OCI-LY1 (cell line): ENCODE data around the gene FOS.

Source experiments
- H2AFZ ChIP-seq: fragments of 200-600 bp; sonication (generic), shearing (Covaris generic); 2 replicates; pipeline ENCODE4 v1.6.0; 2014; ENCODE audit warnings: antibody characterized with exemption, mild to moderate bottlenecking, low read length
- H3F3A ChIP-seq: fragments of 200-600 bp; sonication (generic), shearing (Covaris generic); 2 replicates; pipeline ENCODE4 v1.6.0; 2014; ENCODE audit warnings: mild to moderate bottlenecking, antibody characterized with exemption, low read length, moderate library complexity; ENCODE audit not compliant: insufficient read depth
- H3K27ac ChIP-seq: fragments of 200-600 bp; sonication (generic); 2 replicates; pipeline ENCODE4 v1.5.1; 2014; ENCODE audit warnings: low read length, mixed run types, mild to moderate bottlenecking, low read depth; ENCODE audit not compliant: poor library complexity, severe bottlenecking
- H3K27me3 ChIP-seq: fragments of 200-600 bp; sonication (generic); 2 replicates; pipeline ENCODE4 v1.6.0; 2014; ENCODE audit warnings: antibody characterized with exemption, mild to moderate bottlenecking, low read length, moderate library complexity; ENCODE audit not compliant: insufficient read depth
- H3K36me3 ChIP-seq: fragments of 200-600 bp; sonication (generic); 2 replicates; pipeline ENCODE4 v1.6.1; 2014; ENCODE audit warnings: mild to moderate bottlenecking, antibody characterized with exemption, low read length, moderate library complexity, mixed read lengths; ENCODE audit not compliant: insufficient read depth
- H3K4me1 ChIP-seq: fragments of 200-600 bp; sonication (generic); 2 replicates; pipeline ENCODE4 v1.5.1; 2014; ENCODE audit warnings: mild to moderate bottlenecking, low read length, moderate library complexity; ENCODE audit not compliant: insufficient read depth, severe bottlenecking
- H3K4me2 ChIP-seq: fragments of 200-600 bp; sonication (generic), shearing (Covaris generic); 2 replicates; pipeline ENCODE4 v1.6.1; 2014; ENCODE audit warnings: low read length
- H3K4me3 ChIP-seq: fragments of 200-600 bp; sonication (generic); 2 replicates; pipeline ENCODE4 v1.5.1; 2014; ENCODE audit warnings: low read length, low read depth, mild to moderate bottlenecking, mixed read lengths; ENCODE audit not compliant: poor library complexity, severe bottlenecking
- H3K79me2 ChIP-seq: fragments of 200-600 bp; shearing (Covaris generic); 2 replicates; pipeline ENCODE4 v1.6.1; 2016; ENCODE audit warnings: mixed run types, low read length, mixed read lengths; ENCODE audit not compliant: insufficient read depth
- H3K9ac ChIP-seq: fragments of 200-600 bp; sonication (generic), shearing (Covaris generic); 2 replicates; pipeline ENCODE4 v1.6.1; 2014; ENCODE audit warnings: mild to moderate bottlenecking, low read length, mixed read lengths
- H3K9me2 ChIP-seq: fragments of 200-600 bp; sonication (generic), shearing (Covaris generic); 2 replicates; pipeline ENCODE4 v1.6.1; 2014; ENCODE audit warnings: low read depth, mild to moderate bottlenecking, low read length, mixed read lengths
- H3K9me3 ChIP-seq: fragments of 200-600 bp; shearing (Covaris generic); 2 replicates; pipeline ENCODE4 v1.6.1; 2014; ENCODE audit warnings: low read length, mixed read lengths
- H4K20me1 ChIP-seq: fragments of 200-600 bp; sonication (generic), shearing (Covaris generic); 2 replicates; pipeline ENCODE4 v1.6.0; 2016; ENCODE audit warnings: mild to moderate bottlenecking, low read length; ENCODE audit not compliant: insufficient read depth
- CTCF ChIP-seq: fragments of 200-600 bp; sonication (generic), shearing (Covaris generic); IDR thresholded peaks from 2 replicates; pipeline ENCODE4 v1.5.1; 2017; ENCODE audit warnings: mild to moderate bottlenecking, antibody characterized with exemption, low read length, moderate library complexity, mixed read lengths
- EZH2 ChIP-seq: fragments of 200-600 bp; sonication (generic), shearing (Covaris generic); IDR thresholded peaks from 2 replicates; pipeline ENCODE4 v1.8.0; 2017; ENCODE audit warnings: borderline replicate concordance, mixed run types, mild to moderate bottlenecking, antibody characterized with exemption, low read length, moderate library complexity, mixed read lengths

Gene FOS

DNA sequence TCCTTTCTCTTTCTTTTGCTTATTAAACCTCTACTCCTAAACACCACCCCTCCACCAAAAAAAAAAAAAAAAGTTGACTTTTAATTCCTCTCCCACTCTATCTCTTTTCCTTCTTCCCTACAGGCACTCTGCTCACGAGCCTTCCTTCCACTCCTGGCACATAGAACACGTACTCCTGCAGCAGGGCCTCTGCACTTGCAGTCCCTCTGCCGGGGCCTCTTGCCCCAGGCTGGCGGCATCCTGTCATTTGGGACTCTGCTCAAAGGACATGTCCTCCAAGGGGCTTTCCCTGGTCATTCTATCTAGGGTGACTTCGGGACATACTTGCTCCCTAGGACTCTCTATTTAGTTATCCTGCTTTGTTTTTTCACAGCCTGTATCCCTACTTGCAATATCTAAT lies 7.7 kb downstream of the FOS start:
- no peak for TF ChIP-seq EZH2
- no peak for TF ChIP-seq CTCF
- no peak overlapping the region for H3K4me3 ChIP-seq
- H3K79me2 ChIP-seq, result no peaks in the 10 kb centered on the region
- H3K27ac ChIP-seq, result no peak overlapping the region
- no peaks in the 10 kb centered on the region for H3K36me3 ChIP-seq
- peaks cover 3% of the 10 kb centered on the region for H3K4me1 ChIP-seq
- no peak overlapping the region for H2AFZ ChIP-seq
- 0 out of 2 replicates have a peak, but pooled peaks cover 1% of the 10 kb centered on the region for H3K27me3 ChIP-seq
- no peak overlapping the region for H3K4me2 ChIP-seq
- no peaks in the 10 kb centered on the region for H4K20me1 ChIP-seq
- H3K9ac ChIP-seq, result no peak overlapping the region
- no peaks in the 10 kb centered on the region for H3K9me2 ChIP-seq
- H3K9me3 ChIP-seq, result no peaks in the 10 kb centered on the region
- H3F3A ChIP-seq, result no peaks in the 10 kb centered on the region

GRCh38 chr14:75289840-75290388 lies 11.3 kb downstream of the FOS start:
- Histone ChIP-seq H3F3A (no peaks in the 10 kb centered on the region), H3K9ac (no peak overlapping the region), H3K79me2 (no peaks in the 10 kb centered on the region), H3K27ac (no peak overlapping the region), H3K9me3 (no peaks in the 10 kb centered on the region), H3K27me3 (no peaks in the 10 kb centered on the region), H4K20me1 (no peaks in the 10 kb centered on the region), H3K4me3 (no peak overlapping the region), H3K4me1 (peaks cover 9% of the 10 kb centered on the region), H3K9me2 (no peaks in the 10 kb centered on the region), H3K4me2 (no peak overlapping the region), H2AFZ (no peak overlapping the region), H3K36me3 (no peaks in the 10 kb centered on the region)
- TF ChIP-seq EZH2, result no peak
- TF ChIP-seq CTCF, result no peak

DNA sequence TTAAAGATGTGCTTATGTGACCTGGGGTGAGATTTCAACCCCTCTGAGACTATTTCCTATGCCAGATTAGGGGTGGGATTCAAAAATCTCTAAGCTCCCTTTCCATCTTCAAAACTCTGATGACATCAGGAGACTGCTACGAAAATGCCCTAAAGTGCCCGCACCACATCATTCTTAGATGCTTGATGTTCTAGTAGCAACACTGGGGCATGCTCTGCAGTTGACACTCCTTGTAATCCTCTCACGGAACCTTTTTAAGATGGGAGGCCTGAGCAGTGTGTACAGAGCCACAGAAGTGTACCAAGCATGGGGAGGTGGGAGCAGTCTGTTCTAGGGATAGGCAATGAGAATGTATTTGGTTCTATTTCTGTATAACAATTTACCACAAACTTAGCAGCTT lies 12.2 kb downstream of the FOS start:
- H3F3A ChIP-seq, result no peaks in the 10 kb centered on the region
- H3K36me3 ChIP-seq, result no peaks in the 10 kb centered on the region
- H4K20me1 ChIP-seq, result no peaks in the 10 kb centered on the region
- H3K27ac ChIP-seq, result no peak overlapping the region
- H3K4me3 ChIP-seq, result no peak overlapping the region
- no peak overlapping the region for H3K4me2 ChIP-seq
- peaks cover 18% of the 10 kb centered on the region for H3K4me1 ChIP-seq
- H3K9ac ChIP-seq, result no peak overlapping the region
- H3K9me2 ChIP-seq, result no peaks in the 10 kb centered on the region
- TF ChIP-seq CTCF (no peak), EZH2 (no peak)
- no peaks in the 10 kb centered on the region for H3K27me3 ChIP-seq
- H2AFZ ChIP-seq, result no peak overlapping the region
- H3K79me2 ChIP-seq, result no peaks in the 10 kb centered on the region
- no peaks in the 10 kb centered on the region for H3K9me3 ChIP-seq
